Left ventricle myocardium superior (tissue), 1 donor: Measurements from ENCODE around the gene AKNA. TPM values are rescaled to one million over a fixed set of nuclear protein-coding genes. Genes with fewer than 3 reads are reported as not detected.

Experiments
- ATAC-seq: fragments of 200-7000 bp; cut with Tn5 transposase; one replicate; pipeline ENCODE4 v1.9.1; 2020; ENCODE audit warnings: mild to moderate bottlenecking, moderate library complexity
- DNase-seq: peaks from one replicate; pipeline ENCODE4 v3.0.0-alpha.2; 2020
- intact Hi-C: fragments of 100-400 bp; cut with micrococcal nuclease; formaldehyde crosslinking; loops from one replicate; pipeline ENCODE4 v1.11.0; 2022
- total RNA-seq: library from RNA; stranded (reverse); fragmentation: NEBNext Ultra II Directional; extraction: Animal tissue kit (Norgen Biotek cat#: 25700); gene quantifications from one replicate; pipeline ENCODE4 v1.2.1, GENCODE V29; 2021
- donor health status: DM: no; HTN: yes; CAD: no; lungs with severe emphysema.

The AKNA gene
- total RNA-seq, 1 donor from 2014 or later: 5.1 TPM

- intact Hi-C loops: no loop called here
- DNase-seq (peak; percentile 18), ATAC-seq (no peak)
Measured at GRCh38 chr9:114287001-114287762, 100.6 kb downstream of the AKNA start.

DNA sequence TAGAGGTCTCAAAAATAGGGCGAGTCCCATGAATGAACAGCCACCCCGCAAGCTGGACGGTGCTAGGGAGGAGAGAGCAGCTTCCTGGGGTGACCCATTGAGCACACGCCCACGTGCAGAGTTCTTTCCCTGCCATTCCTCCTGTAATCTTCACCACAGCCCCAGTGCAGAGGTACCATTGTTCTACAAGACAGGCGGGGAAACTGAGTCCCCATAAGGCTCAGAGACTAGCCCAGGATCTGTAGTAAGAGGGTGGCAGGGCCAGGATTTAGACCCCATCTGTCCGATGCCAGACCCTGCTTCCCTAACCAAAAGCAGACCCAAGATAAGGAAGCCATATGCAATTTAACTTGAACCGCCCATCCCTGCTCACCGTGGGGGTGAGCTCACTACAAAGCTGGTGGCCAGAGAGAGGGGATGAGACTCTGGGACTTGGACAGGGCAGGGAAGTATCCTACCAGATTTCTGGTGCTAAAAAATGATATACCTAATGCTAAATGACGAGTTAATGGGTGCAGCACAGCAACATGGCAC is 101.6 kb downstream of the AKNA start:
- ATAC-seq (no peak), DNase-seq (peak; percentile 14)
- intact Hi-C loops: no loop called here

- DNase-seq (peak; percentile 25), ATAC-seq (no peak)
- intact Hi-C loops: no loop called here
Measured at GRCh38 chr9:114285166-114285867, 102.5 kb downstream of the AKNA start.

- no peak for ATAC-seq
- DNase-seq: peak; percentile 14
- intact Hi-C loops: no loop called here
Measured at GRCh38 chr9:114284316-114285060, 103.3 kb downstream of the AKNA start.

Other genes starting within 250 kb of the AKNA start
- gene COL27A1, start 232.4 kb downstream of the AKNA start, total RNA-seq: 11.0 TPM
- gene ORM1, start 64.9 kb downstream of the AKNA start, total RNA-seq: not detected
- gene ORM2, start 58.1 kb downstream of the AKNA start, total RNA-seq: not detected
- gene WHRN, start 117.5 kb upstream of the AKNA start, total RNA-seq: 0.57 TPM
- gene ATP6V1G1, start 199.8 kb upstream of the AKNA start, total RNA-seq: 64.4 TPM
- gene TMEM268, start 223.3 kb upstream of the AKNA start, total RNA-seq: 4.0 TPM